ENCODE results near the gene RRM2.
"Not testable (repeated sequence)": the region's sequence is repeated elsewhere in the genome, so short reads cannot be mapped to it uniquely, and the experiment has no call there.

GRCh38 chr2:10147050-10147660 is 24.6 kb downstream of the RRM2 start:
- not testable (repeated sequence) for TF ChIP-seq CTCF, POLR2A (IDR thresholded peaks at IDR 0.05)
